Mesothelial cell of epicardium (in vitro differentiated cells): Measurements from ENCODE around the gene ZNF609. TPM values are rescaled to one million over a fixed set of nuclear protein-coding genes. Genes with fewer than 3 reads are reported as not detected.

Experiments used
- DNase-seq, 2 experiments: peaks; one replicate each; pipeline ENCODE4 v3.0.0; 2021; ENCODE audit warnings: low spot score in 2 of 2; ENCODE audit not compliant: unreplicated experiment in 2 of 2
- H3K27ac Mint-ChIP-seq: 2 replicates; pipeline ENCODE4 v1.8.0; 2021; ENCODE audit warnings: mixed read lengths
- H3K27me3 Mint-ChIP-seq: 2 replicates; pipeline ENCODE4 v1.8.0; 2021; ENCODE audit warnings: low read depth, mixed read lengths
- H3K36me3 Mint-ChIP-seq: 2 replicates; pipeline ENCODE4 v1.8.0; 2021; ENCODE audit warnings: mixed read lengths
- H3K4me1 Mint-ChIP-seq: 2 replicates; pipeline ENCODE4 v1.8.0; 2021; ENCODE audit warnings: mixed read lengths
- H3K4me3 Mint-ChIP-seq: 2 replicates; pipeline ENCODE4 v1.8.0; 2021; ENCODE audit warnings: mild to moderate bottlenecking, moderate library complexity, mixed read lengths
- H3K9me3 Mint-ChIP-seq: 2 replicates; pipeline ENCODE4 v1.8.0; 2021; ENCODE audit warnings: mixed read lengths
- CTCF ChIP-seq: fragments of 200-600 bp; sonication (generic); IDR thresholded peaks from one replicate; pipeline ENCODE4 v1.5.0; 2021; ENCODE audit warnings: antibody characterized with exemption; ENCODE audit not compliant: unreplicated experiment
- total RNA-seq: library from RNA; stranded (reverse); gene quantifications from 3 replicates; pipeline ENCODE4 v1.2.1, GENCODE V29; 2021

Gene ZNF609
- total RNA-seq, 1 donor from 2014 or later, result 76.0 TPM

DNA sequence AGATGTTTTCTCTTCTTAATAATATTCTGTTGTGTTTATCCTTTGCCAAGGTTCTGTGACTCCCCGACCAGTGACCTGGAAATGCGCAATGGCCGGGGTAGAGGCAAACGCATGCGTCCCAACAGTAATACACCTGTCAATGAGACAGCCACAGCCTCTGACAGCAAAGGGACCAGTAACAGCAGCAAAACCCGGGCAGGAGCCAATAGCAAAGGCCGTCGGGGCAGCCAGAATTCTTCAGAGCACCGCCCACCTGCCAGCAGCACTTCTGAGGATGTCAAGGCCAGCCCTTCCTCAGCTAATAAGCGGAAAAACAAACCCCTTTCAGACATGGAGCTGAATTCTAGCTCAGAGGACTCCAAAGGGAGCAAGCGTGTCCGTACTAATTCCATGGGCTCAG lies 213.5 kb downstream of the ZNF609 start:
- no peaks in the 10 kb centered on the region for H3K9me3 Mint-ChIP-seq
- no peaks in the 10 kb centered on the region for H3K4me1 Mint-ChIP-seq
- H3K27ac Mint-ChIP-seq, result no peak overlapping the region
- no peak overlapping the region for H3K4me3 Mint-ChIP-seq
- no peak for TF ChIP-seq CTCF
- DNase-seq, result no peak
- H3K27me3 Mint-ChIP-seq, result no peaks in the 10 kb centered on the region
- peaks cover 30% of the 10 kb centered on the region for H3K36me3 Mint-ChIP-seq

GRCh38 chr15:64678126-64678819 lies 217.9 kb downstream of the ZNF609 start:
- Mint-ChIP-seq H3K27me3 (no peaks in the 10 kb centered on the region), H3K4me1 (no peaks in the 10 kb centered on the region), H3K9me3 (no peaks in the 10 kb centered on the region), H3K36me3 (peaks cover 42% of the 10 kb centered on the region), H3K4me3 (no peak overlapping the region), H3K27ac (no peak overlapping the region)
- no peak for DNase-seq
- no peak for TF ChIP-seq CTCF

- Mint-ChIP-seq H3K36me3 (peaks cover 37% of the 10 kb centered on the region), H3K4me1 (peaks cover under 1% of the 10 kb centered on the region), H3K27me3 (no peaks in the 10 kb centered on the region), H3K9me3 (no peaks in the 10 kb centered on the region), H3K27ac (no peak overlapping the region), H3K4me3 (no peak overlapping the region)
- TF ChIP-seq CTCF, result no peak
- no peak for DNase-seq
Measured at GRCh38 chr15:64680097-64680496, 219.7 kb downstream of the ZNF609 start.

DNA sequence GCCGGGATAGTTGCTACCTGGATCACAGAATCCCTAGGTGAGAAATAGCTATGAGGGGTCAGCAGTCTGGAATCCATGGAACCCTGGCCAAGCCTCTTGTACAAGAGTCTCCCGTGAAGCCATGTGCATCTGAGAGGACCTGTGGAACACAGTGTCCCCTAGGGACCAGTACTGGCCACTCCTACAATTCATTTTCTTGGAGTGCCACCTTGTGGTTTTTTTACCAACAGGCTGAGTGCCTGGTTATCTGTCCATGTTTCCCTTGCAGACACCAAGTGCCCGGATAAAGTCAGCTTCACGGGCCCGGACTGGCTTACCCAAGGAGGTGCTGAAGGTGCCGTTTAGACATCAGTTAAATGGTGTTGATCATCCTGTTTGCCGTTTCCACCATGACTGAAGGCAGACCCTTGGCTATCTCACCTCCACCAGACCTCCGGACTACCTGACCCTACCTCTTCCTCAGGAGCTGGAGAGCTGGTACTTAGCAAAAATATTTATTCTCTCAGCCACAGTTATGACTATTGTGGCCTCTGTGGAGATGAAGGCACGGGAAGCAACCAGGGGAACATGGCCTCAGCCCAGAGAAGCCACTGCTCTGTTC lies 221.1 kb downstream of the ZNF609 start:
- no peaks in the 10 kb centered on the region for H3K27me3 Mint-ChIP-seq
- H3K27ac Mint-ChIP-seq, result no peak overlapping the region
- peaks cover 28% of the 10 kb centered on the region for H3K36me3 Mint-ChIP-seq
- H3K9me3 Mint-ChIP-seq, result no peaks in the 10 kb centered on the region
- peaks cover 9% of the 10 kb centered on the region for H3K4me1 Mint-ChIP-seq
- H3K4me3 Mint-ChIP-seq, result no peak overlapping the region
- DNase-seq, result no peak
- TF ChIP-seq CTCF, result peak; percentile 28

- no peak for TF ChIP-seq CTCF
Measured at GRCh38 chr15:64682255-64682654, 221.9 kb downstream of the ZNF609 start.

More at GRCh38 chr15:64682255-64682654, 221.9 kb downstream of the ZNF609 start:
- H3K4me3 Mint-ChIP-seq, result no peak overlapping the region
- peak overlapping the region; percentile 72 for H3K27ac Mint-ChIP-seq
- no peaks in the 10 kb centered on the region for H3K9me3 Mint-ChIP-seq
- H3K27me3 Mint-ChIP-seq, result no peaks in the 10 kb centered on the region
- peaks cover 29% of the 10 kb centered on the region for H3K36me3 Mint-ChIP-seq
- DNase-seq, result no peak
- H3K4me1 Mint-ChIP-seq, result peaks cover 9% of the 10 kb centered on the region
